Body of pancreas (tissue), 4 donors: ENCODE data around the gene ZNF268.

Source experiments
- POLR2A ChIP-seq, 3 donors: fragments of 450-650 bp; IDR thresholded peaks; one replicate each; pipeline ENCODE4 v1.6.1; 2016; ENCODE audit warnings: antibody characterized with exemption in 3 of 3, mild to moderate bottlenecking in 2 of 3
- TF ChIP-seq, protein P1 (sequence below), 7 experiments: fragments of 450-650 bp in 4 of 7; fragments of 200-600 bp in 3 of 7; sonication (generic) in 3 of 7; IDR thresholded peaks; one replicate each; pipeline ENCODE4 v1.5.1; 2016 to 2019; ENCODE audit warnings: antibody characterized with exemption in 7 of 7

GRCh38 chr12:133203344-133204263 lies 22.3 kb downstream of the ZNF268 start:
- TF ChIP-seq, protein P1, sequence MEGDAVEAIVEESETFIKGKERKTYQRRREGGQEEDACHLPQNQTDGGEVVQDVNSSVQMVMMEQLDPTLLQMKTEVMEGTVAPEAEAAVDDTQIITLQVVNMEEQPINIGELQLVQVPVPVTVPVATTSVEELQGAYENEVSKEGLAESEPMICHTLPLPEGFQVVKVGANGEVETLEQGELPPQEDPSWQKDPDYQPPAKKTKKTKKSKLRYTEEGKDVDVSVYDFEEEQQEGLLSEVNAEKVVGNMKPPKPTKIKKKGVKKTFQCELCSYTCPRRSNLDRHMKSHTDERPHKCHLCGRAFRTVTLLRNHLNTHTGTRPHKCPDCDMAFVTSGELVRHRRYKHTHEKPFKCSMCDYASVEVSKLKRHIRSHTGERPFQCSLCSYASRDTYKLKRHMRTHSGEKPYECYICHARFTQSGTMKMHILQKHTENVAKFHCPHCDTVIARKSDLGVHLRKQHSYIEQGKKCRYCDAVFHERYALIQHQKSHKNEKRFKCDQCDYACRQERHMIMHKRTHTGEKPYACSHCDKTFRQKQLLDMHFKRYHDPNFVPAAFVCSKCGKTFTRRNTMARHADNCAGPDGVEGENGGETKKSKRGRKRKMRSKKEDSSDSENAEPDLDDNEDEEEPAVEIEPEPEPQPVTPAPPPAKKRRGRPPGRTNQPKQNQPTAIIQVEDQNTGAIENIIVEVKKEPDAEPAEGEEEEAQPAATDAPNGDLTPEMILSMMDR (IDR thresholded peaks at IDR 0.05) = no peak
- no peak for TF ChIP-seq POLR2A (IDR thresholded peaks at IDR 0.05)
